Lung (tissue), 12 donors: ENCODE measurements around the gene MRTFB. TPM values are rescaled to one million over a fixed set of nuclear protein-coding genes. Genes with fewer than 3 reads are reported as not detected.

Experiments
- ATAC-seq: fragments of 200-7000 bp; cut with Tn5 transposase; one replicate; pipeline ENCODE4 v1.9.1; 2020; ENCODE audit warnings: moderate number of reproducible peaks; ENCODE audit not compliant: insufficient read depth, low FRiP score
- DNase-seq, 3 donors: peaks; one replicate each; pipeline ENCODE4 v3.0.0-alpha.2; 2013 to 2017
- H3K27ac ChIP-seq, 2 donors: one replicate each; pipeline ENCODE4 v1.5.1; 2013; ENCODE audit warnings: mild to moderate bottlenecking in 2 of 2, moderate library complexity in 2 of 2, control low read depth in 1 of 2, inconsistent platforms in 1 of 2, low read depth in 1 of 2, low read length in 1 of 2
- H3K27me3 ChIP-seq, 3 donors: one replicate each; pipeline ENCODE4 v1.5.1; 2013; ENCODE audit warnings: low read length in 2 of 3; ENCODE audit not compliant: control insufficient read depth in 3 of 3, insufficient read depth in 3 of 3
- H3K36me3 ChIP-seq, 4 donors: one replicate each; pipeline ENCODE4 v1.5.1; 2013; ENCODE audit warnings: low read length in 4 of 4, mild to moderate bottlenecking in 1 of 4, moderate library complexity in 1 of 4; ENCODE audit not compliant: control insufficient read depth in 4 of 4, insufficient read depth in 4 of 4
- H3K4me1 ChIP-seq, 5 donors: one replicate each; pipeline ENCODE4 v1.5.1; 2013; ENCODE audit warnings: low read length in 5 of 5, mild to moderate bottlenecking in 2 of 5, moderate library complexity in 1 of 5; ENCODE audit not compliant: control insufficient read depth in 5 of 5, insufficient read depth in 5 of 5
- H3K4me3 ChIP-seq: one replicate; pipeline ENCODE4 v1.5.1; 2013; ENCODE audit warnings: mild to moderate bottlenecking, control low read depth, moderate library complexity
- H3K9ac ChIP-seq, 2 donors: one replicate each; pipeline ENCODE4 v1.5.1; 2013; ENCODE audit warnings: low read length in 2 of 2, control low read depth in 1 of 2; ENCODE audit not compliant: insufficient read depth in 1 of 2
- H3K9me3 ChIP-seq, 4 donors: one replicate each; pipeline ENCODE4 v1.5.1; 2013; ENCODE audit warnings: low read length in 3 of 4, mild to moderate bottlenecking in 1 of 4, moderate library complexity in 1 of 4; ENCODE audit not compliant: control insufficient read depth in 4 of 4, insufficient read depth in 3 of 4
- WGBS, 2 donors: extraction: QIAGEN DNeasy Blood & Tissue Kit; methylation state at CpG; one replicate each; pipeline ENCODE4 v1.1.7; 2013; 5-methylcytosine and 5-hydroxymethylcytosine counted together
- polyA plus RNA-seq, 2 donors: library from polyadenylated mRNA; stranded (reverse); fragments of 200-250 nt; gene quantifications; one replicate each; pipeline ENCODE4 v1.2.1, GENCODE V29; 2013
- total RNA-seq, 2 donors: library from RNA; depleted of rRNA in 1 of 2; stranded (reverse); fragments of >200 nt in 1 of 2; gene quantifications; one replicate each; pipeline ENCODE4 v1.2.1, GENCODE V29; 2014 to 2021
- TF ChIP-seq, protein P1 (sequence below): IDR thresholded peaks from 2 replicates; pipeline ENCODE4 v1.5.1; 2012; ENCODE audit warnings: mild to moderate bottlenecking; ENCODE audit errors: control extremely low read depth, extremely low read depth
- donor health status: control.
- donor health status: control.
- donor health status: Bipolar disorder and iron deficiency.
- donor health status: healthy.
- donor health status: DM: yes; HTN: yes; CAD: no.

MRTFB gene
- total and polyA plus RNA-seq, 4 donors, result 8.8 to 50.9 (median 27.8) TPM

DNA sequence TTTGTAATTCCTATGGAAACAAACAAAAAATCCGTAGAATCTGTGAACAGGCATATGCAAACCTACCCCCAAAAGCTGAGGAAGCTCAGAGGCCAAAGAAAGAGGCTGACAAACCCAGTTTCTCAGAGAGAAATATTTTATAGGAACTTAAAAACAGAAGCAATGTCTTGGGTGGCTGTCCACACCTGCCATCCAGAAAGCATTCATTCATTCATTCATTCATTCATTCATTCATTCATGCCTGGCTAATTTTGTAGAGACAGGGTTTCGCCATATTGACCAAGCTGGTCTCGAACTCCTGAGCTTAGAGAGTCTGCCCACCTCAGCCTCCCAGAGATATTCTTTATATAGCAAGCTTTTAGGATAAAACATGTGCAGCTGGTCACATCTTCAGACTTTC, 154.3 kb downstream of the MRTFB start:
- TF ChIP-seq, protein P1, sequence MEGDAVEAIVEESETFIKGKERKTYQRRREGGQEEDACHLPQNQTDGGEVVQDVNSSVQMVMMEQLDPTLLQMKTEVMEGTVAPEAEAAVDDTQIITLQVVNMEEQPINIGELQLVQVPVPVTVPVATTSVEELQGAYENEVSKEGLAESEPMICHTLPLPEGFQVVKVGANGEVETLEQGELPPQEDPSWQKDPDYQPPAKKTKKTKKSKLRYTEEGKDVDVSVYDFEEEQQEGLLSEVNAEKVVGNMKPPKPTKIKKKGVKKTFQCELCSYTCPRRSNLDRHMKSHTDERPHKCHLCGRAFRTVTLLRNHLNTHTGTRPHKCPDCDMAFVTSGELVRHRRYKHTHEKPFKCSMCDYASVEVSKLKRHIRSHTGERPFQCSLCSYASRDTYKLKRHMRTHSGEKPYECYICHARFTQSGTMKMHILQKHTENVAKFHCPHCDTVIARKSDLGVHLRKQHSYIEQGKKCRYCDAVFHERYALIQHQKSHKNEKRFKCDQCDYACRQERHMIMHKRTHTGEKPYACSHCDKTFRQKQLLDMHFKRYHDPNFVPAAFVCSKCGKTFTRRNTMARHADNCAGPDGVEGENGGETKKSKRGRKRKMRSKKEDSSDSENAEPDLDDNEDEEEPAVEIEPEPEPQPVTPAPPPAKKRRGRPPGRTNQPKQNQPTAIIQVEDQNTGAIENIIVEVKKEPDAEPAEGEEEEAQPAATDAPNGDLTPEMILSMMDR, result no peak
- no peaks in the 10 kb centered on the region for H3K27me3 ChIP-seq
- H3K4me3 ChIP-seq, result no peak overlapping the region
- WGBS, 2 donors, result 98 to 99% methylated on average over 3 of the region's 3 CpGs
- H3K4me1 ChIP-seq, result no peaks in the 10 kb centered on the region
- DNase-seq (no peak), ATAC-seq (no peak)
- H3K27ac ChIP-seq, result no peak overlapping the region
- no peak overlapping the region for H3K9ac ChIP-seq
- peaks cover 10 to 24% (median 14%) of the 10 kb centered on the region in 4 donors for H3K36me3 ChIP-seq
- H3K9me3 ChIP-seq, result no peaks in the 10 kb centered on the region

DNA sequence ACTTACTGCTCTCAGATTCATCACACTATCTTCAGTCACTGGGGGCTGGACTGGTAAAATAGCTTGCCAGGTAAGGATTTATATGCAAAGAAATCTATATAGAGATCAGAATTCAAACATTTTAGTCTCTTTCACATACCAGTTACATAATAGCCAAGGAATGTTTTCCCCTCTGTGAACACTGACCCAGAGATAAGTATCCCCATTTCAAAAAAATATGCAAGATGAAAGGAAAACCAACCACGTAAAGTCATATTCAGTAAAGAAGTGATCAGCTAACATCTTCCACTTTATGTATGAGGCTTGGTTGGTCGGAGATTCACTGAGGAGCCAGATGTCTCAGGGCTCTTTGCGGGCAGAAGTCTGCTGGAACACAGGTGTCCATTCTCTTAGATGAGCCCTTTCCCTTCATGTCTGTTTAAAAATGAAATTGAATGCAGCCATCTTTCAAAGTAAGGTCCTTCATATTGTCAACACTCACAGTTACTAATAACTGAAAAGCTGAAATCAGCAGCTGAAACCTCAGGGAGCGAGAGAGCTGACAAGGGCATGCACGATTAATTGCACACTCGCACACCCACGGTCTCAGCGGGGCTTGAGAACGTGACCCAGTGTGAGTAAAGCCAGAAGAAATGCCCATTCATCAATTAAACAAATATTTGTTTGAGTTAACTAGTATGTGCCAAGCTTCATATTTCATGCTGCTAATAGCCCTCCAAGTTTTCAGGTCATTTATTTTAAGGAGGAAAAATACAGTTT, 161.2 kb downstream of the MRTFB start:
- ATAC-seq, result no peak
- Histone ChIP-seq H3K4me3 (no peak overlapping the region), H3K27ac (no peak overlapping the region), H3K36me3 (peaks cover 6 to 25% (median 14%) of the 10 kb centered on the region in 4 donors), H3K27me3 (no peaks in the 10 kb centered on the region), H3K9ac (no peak overlapping the region), H3K4me1 (peaks cover 0 to 27% (median 6%) of the 10 kb centered on the region in 5 donors), H3K9me3 (no peaks in the 10 kb centered on the region)
- TF ChIP-seq, protein P1, result no peak
- peak in 2 of 3 donors; percentile 12 to 15 for DNase-seq
- WGBS, 2 donors, result 43 to 75% methylated on average over 9 of the region's 9 CpGs

DNA sequence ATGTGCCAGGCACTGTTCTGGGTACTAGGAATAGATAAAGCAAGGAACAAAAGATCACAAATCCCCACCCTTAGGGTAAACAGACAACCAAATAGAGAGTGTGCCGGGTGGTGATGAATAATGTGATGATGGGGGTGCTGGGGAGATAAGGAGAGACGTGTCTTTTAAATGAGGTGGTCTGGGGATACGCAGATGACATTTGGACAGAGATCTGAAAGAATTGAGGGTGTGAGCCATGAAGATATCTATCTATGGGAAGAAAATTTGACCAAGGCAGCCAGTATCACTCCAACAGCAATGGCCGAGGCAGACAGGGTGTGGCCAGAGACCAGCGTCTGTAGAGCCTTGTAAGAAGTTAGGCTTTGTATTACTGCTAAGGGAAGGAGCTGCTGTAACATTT, 165.3 kb downstream of the MRTFB start:
- Histone ChIP-seq H3K4me3 (no peak overlapping the region), H3K27me3 (no peaks in the 10 kb centered on the region), H3K4me1 (peaks cover 0 to 50% (median 6%) of the 10 kb centered on the region in 5 donors), H3K9me3 (no peaks in the 10 kb centered on the region), H3K27ac (no peak overlapping the region), H3K36me3 (peaks cover 6 to 42% (median 26%) of the 10 kb centered on the region in 4 donors), H3K9ac (no peak overlapping the region)
- DNase-seq (peak; percentile 26 to 74 (median 71)), ATAC-seq (no peak)
- WGBS, 2 donors, result 75 to 91% methylated on average over 5 of the region's 5 CpGs
- TF ChIP-seq, protein P1, result no peak

DNA sequence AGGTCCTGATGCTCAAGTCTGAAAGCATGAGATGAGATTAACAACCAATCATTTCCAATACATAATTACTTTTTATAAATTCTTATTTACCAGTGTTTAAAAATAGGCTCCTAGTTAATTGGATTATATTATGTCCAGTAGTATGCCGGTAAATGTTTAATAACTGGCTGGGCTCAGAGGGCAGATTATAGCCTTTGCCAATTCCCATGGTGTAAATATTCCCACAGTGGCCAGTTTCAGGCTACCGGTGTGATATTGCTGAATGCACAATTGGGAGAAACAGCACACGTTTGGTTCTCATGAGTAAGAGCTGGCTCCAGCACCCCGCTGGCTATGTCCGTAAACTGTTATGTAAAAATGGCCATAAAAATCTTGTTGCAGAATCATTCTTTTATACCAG, 167.6 kb downstream of the MRTFB start:
- Histone ChIP-seq H3K9me3 (no peaks in the 10 kb centered on the region), H3K4me1 (peaks cover 0 to 45% (median 6%) of the 10 kb centered on the region in 5 donors), H3K4me3 (no peak overlapping the region), H3K36me3 (peaks cover 13 to 42% (median 25%) of the 10 kb centered on the region in 4 donors), H3K9ac (no peak overlapping the region), H3K27ac (no peak overlapping the region), H3K27me3 (no peaks in the 10 kb centered on the region)
- DNase-seq (no peak), ATAC-seq (no peak)
- TF ChIP-seq, protein P1, result no peak
- WGBS, 2 donors, result 92 to 94% methylated on average over 5 of the region's 5 CpGs
